Measurements from ENCODE around the gene NECAP2.
A peak's percentile ranks its signal among the peaks of the same experiment; 100 is the strongest.

DNA sequence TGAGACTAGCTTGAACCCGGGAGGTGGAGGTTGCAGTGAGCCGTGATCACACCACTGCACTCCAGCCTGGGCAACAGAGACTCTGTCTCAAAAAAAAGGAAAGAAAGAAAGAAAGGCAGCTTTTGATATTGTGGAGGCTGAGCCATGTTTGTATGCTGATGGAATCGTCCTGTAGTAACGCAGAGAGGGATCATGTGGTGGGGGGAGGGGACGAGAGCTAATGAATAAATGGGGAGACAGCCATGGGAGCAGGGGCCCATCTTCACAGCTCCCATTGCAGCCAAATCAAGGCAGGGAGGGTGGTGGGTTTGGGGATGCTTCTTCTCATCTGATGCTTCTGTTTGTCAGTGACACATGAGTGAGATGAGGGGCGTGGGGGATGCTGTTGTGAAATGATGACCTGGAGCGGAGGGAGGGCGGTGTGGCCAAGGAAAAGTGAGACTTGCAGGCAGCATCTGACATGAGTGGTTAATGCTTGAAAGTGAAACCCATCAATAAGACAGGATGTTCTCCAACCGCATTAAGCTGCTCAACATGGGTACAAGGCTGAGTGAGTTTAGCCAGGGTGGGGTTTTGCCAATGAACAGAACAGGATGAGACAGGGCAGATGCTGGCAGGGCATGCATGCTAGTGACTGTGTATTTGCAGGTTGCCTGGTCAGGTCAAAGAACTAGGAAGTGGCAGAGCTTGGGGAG is 20.0 kb upstream of the NECAP2 start:
- TF ChIP-seq, protein P1, sequence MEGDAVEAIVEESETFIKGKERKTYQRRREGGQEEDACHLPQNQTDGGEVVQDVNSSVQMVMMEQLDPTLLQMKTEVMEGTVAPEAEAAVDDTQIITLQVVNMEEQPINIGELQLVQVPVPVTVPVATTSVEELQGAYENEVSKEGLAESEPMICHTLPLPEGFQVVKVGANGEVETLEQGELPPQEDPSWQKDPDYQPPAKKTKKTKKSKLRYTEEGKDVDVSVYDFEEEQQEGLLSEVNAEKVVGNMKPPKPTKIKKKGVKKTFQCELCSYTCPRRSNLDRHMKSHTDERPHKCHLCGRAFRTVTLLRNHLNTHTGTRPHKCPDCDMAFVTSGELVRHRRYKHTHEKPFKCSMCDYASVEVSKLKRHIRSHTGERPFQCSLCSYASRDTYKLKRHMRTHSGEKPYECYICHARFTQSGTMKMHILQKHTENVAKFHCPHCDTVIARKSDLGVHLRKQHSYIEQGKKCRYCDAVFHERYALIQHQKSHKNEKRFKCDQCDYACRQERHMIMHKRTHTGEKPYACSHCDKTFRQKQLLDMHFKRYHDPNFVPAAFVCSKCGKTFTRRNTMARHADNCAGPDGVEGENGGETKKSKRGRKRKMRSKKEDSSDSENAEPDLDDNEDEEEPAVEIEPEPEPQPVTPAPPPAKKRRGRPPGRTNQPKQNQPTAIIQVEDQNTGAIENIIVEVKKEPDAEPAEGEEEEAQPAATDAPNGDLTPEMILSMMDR (IDR thresholded peaks at IDR 0.05; ENCODE audit: low read length) = no peak
- TF ChIP-seq EZH2 (optimal IDR thresholded peaks at IDR 0.05; ENCODE audit: low read depth, low read length) = no peak
- TF ChIP-seq EZH2phosphoT487 (IDR thresholded peaks at IDR 0.05; ENCODE audit: low read length) = peak; percentile 66; the same call in 1 of the 2 replicates
